HepG2 (cell line): ENCODE measurements around the gene CACNA1H. TPM values are rescaled to one million over a fixed set of nuclear protein-coding genes. Genes with fewer than 3 reads are reported as not detected.

Experiments used
- ATF3 ChIP-seq: sonication (generic); formaldehyde crosslinking; IDR thresholded peaks from 2 replicates; pipeline ENCODE4 v1.4.0; 2020; ENCODE audit warnings: missing genetic modification reagents
- ATRX ChIP-seq: sonication (generic); formaldehyde crosslinking; IDR thresholded peaks from 2 replicates; pipeline ENCODE4 v1.4.0; 2020; ENCODE audit warnings: missing genetic modification reagents, borderline replicate concordance
- CCDC6 ChIP-seq: sonication (generic); formaldehyde crosslinking; IDR thresholded peaks from 2 replicates; pipeline ENCODE4 v1.8.1; 2022; ENCODE audit warnings: mild to moderate bottlenecking, missing genetic modification reagents, moderate library complexity
- FOXJ3 ChIP-seq: sonication (generic); formaldehyde crosslinking; IDR thresholded peaks from 2 replicates; pipeline ENCODE4 v1.4.0; 2020; ENCODE audit warnings: missing genetic modification reagents, mild to moderate bottlenecking, borderline replicate concordance
- HDAC6 ChIP-seq: fragments of 200-600 bp; sonication (generic); IDR thresholded peaks from 2 replicates; pipeline ENCODE4 v1.7.0; 2017; ENCODE audit warnings: mild to moderate bottlenecking, antibody characterized with exemption, low read length, low read depth
- MXI1 ChIP-seq: IDR thresholded peaks from 3 replicates; pipeline ENCODE4 v1.6.1; 2012; ENCODE audit warnings: low read depth, low read length, inconsistent platforms, borderline replicate concordance
- NFATC3 ChIP-seq: sonication (generic); formaldehyde crosslinking; IDR thresholded peaks from 2 replicates; pipeline ENCODE4 v1.5.1; 2020; ENCODE audit warnings: mild to moderate bottlenecking, missing genetic modification reagents
- NR1H2 ChIP-seq: sonication (generic); formaldehyde crosslinking; IDR thresholded peaks from 2 replicates; pipeline ENCODE4 v1.8.1; 2022; ENCODE audit warnings: low read depth, missing genetic modification reagents, borderline replicate concordance
- PLRG1 ChIP-seq: fragments of 450-650 bp; conservative IDR thresholded peaks from 2 replicates; pipeline ENCODE4 v1.6.1; 2016
- REPIN1 ChIP-seq: sonication (generic); formaldehyde crosslinking; IDR thresholded peaks from 2 replicates; pipeline ENCODE4 v1.8.0; 2022; ENCODE audit warnings: missing genetic modification reagents, low read depth, mild to moderate bottlenecking, borderline replicate concordance
- RFX1 ChIP-seq: fragments of 450-650 bp; IDR thresholded peaks from 2 replicates; pipeline ENCODE4 v1.6.1; 2017
- RXRA ChIP-seq: sonication (generic); formaldehyde crosslinking; IDR thresholded peaks from 2 replicates; pipeline ENCODE4 v1.5.1; 2020; ENCODE audit warnings: missing genetic modification reagents
- SNAPC2 ChIP-seq: sonication (generic); formaldehyde crosslinking; IDR thresholded peaks from 2 replicates; pipeline ENCODE4 v1.8.1; 2022; ENCODE audit warnings: mild to moderate bottlenecking, missing genetic modification reagents
- SP2 ChIP-seq: sonication (generic); formaldehyde crosslinking; IDR thresholded peaks from 2 replicates; pipeline ENCODE4 v1.5.1; 2020; ENCODE audit warnings: mild to moderate bottlenecking, missing genetic modification reagents
- STAT5B ChIP-seq: sonication (generic); formaldehyde crosslinking; IDR thresholded peaks from 2 replicates; pipeline ENCODE4 v1.4.0; 2020; ENCODE audit warnings: missing genetic modification reagents
- TEAD2 ChIP-seq: sonication (generic); formaldehyde crosslinking; IDR thresholded peaks from 2 replicates; pipeline ENCODE4 v1.9.0; 2021; ENCODE audit warnings: missing genetic modification reagents
- ZBTB44 ChIP-seq: sonication (generic); formaldehyde crosslinking; IDR thresholded peaks from 2 replicates; pipeline ENCODE4 v1.4.0; 2020; ENCODE audit warnings: missing genetic modification reagents
- ZNF260 ChIP-seq: sonication (generic); formaldehyde crosslinking; IDR thresholded peaks from 2 replicates; pipeline ENCODE4 v1.4.0; 2020; ENCODE audit warnings: missing genetic modification reagents, low read depth, mild to moderate bottlenecking, borderline replicate concordance
- ZNF33A ChIP-seq: sonication (generic); formaldehyde crosslinking; IDR thresholded peaks from 2 replicates; pipeline ENCODE4 v1.5.1; 2020; ENCODE audit warnings: missing genetic modification reagents, mild to moderate bottlenecking, moderate library complexity, borderline replicate concordance
- ZNF367 ChIP-seq: sonication (generic); formaldehyde crosslinking; IDR thresholded peaks from 2 replicates; pipeline ENCODE4 v1.4.0; 2020; ENCODE audit warnings: missing genetic modification reagents, borderline replicate concordance
- ZNF619 ChIP-seq: sonication (generic); formaldehyde crosslinking; IDR thresholded peaks from 2 replicates; pipeline ENCODE4 v1.4.0; 2020; ENCODE audit warnings: mild to moderate bottlenecking, missing genetic modification reagents
- ZNF646 ChIP-seq: sonication (generic); formaldehyde crosslinking; IDR thresholded peaks from 2 replicates; pipeline ENCODE4 v1.9.0; 2021; ENCODE audit warnings: mild to moderate bottlenecking, missing genetic modification reagents
- polyA plus RNA-seq, 8 experiments: library from polyadenylated mRNA; depleted of rRNA in 3 of 8; stranded (reverse) in 7 of 8; unstranded in 1 of 8; fragments of >200 nt; fragmentation: Illumina TruSeq in 4 of 8; extraction: Trizol in 4 of 8; gene quantifications; 2 replicates each; pipeline versions ENCODE4 v1.2.1 to v1.2.3, GENCODE V29; 2011 to 2016; ENCODE audit warnings: low read depth in 4 of 8, missing spikeins in 1 of 8, mixed read lengths in 1 of 8; ENCODE audit not compliant: insufficient read depth in 1 of 8
- total RNA-seq, 5 experiments: library from RNA; depleted of rRNA; stranded (reverse); fragments of >200 nt; fragmentation: Illumina TruSeq; extraction: Trizol; gene quantifications; 2 replicates each; pipeline ENCODE4 v1.2.3, GENCODE V29; 2016; ENCODE audit warnings: low read depth in 1 of 5

Gene CACNA1H
- total and polyA plus RNA-seq, 2 of the 13 experiments (the other 11 are each of a cell fraction or from before 2014, with no cell fraction given), result 0.40 to 1.8 TPM

- TF ChIP-seq NFATC3, result no peak
- no peak for TF ChIP-seq STAT5B (CRISPR knock-in tag)
- TF ChIP-seq ZNF367 (CRISPR knock-in tag), result no peak
- TF ChIP-seq ATF3 (CRISPR knock-in tag), result no peak
- no peak for TF ChIP-seq SNAPC2 (CRISPR knock-in tag)
- no peak for TF ChIP-seq HDAC6
- TF ChIP-seq ZNF260 (CRISPR knock-in tag), result no peak
- TF ChIP-seq REPIN1 (CRISPR knock-in tag), result no peak
- no peak for TF ChIP-seq ZNF646
- no peak for TF ChIP-seq ATRX (CRISPR knock-in tag)
- TF ChIP-seq TEAD2 (CRISPR knock-in tag), result no peak
- no peak for TF ChIP-seq FOXJ3 (CRISPR knock-in tag)
- no peak for TF ChIP-seq ZBTB44
- no peak for TF ChIP-seq RFX1
- TF ChIP-seq ZNF33A, result no peak
- no peak for TF ChIP-seq CCDC6 (CRISPR knock-in tag)
- TF ChIP-seq ZNF619 (CRISPR knock-in tag), result no peak
- TF ChIP-seq SP2, result no peak
- TF ChIP-seq RXRA (CRISPR knock-in tag), result no peak
- no peak for TF ChIP-seq MXI1
- no peak for TF ChIP-seq NR1H2 (CRISPR knock-in tag)
- TF ChIP-seq PLRG1, result no peak
Observed at GRCh38 chr16:1154887-1155331, 2.0 kb downstream of the CACNA1H start (continued).
